Measurements from ENCODE around the gene MYBBP1A. TPM values are rescaled to one million over a fixed set of nuclear protein-coding genes. Genes with fewer than 3 reads are reported as not detected.

MYBBP1A gene
- total and polyA plus RNA-seq, 2 of the 8 experiments (the other 6 are each of a cell fraction or from before 2014, with no cell fraction given) = 46.8 to 151 TPM

- Histone ChIP-seq H4K20me1 (replicated peaks in 1 of 2; ENCODE audit: control insufficient read depth in 1 of 2, insufficient read depth in 2 of 2, low read length in 2 of 2) (no peaks in the 10 kb centered on the region), H3K36me3 (ENCODE audit: control insufficient read depth in 2 of 4, insufficient read depth in 4 of 4, low read length in 3 of 4) (no peaks in the 10 kb centered on the region), H4K8ac (ENCODE audit: extremely low read depth, insufficient read depth, low read length) (no peak overlapping the region), H2BK120ac (replicated peaks; ENCODE audit: low read depth, low read length) (no peak overlapping the region), H3K4ac (replicated peaks; ENCODE audit: insufficient read length, low read depth, low read length) (no peak overlapping the region), H2BK5ac (ENCODE audit: low read depth, low read length) (no peak overlapping the region), H3K14ac (ENCODE audit: insufficient read length) (no peak overlapping the region), H3K23ac (ENCODE audit: insufficient read length) (no peak overlapping the region), H3K79me2 (ENCODE audit: control insufficient read depth in 1 of 2, insufficient read depth in 2 of 2, low read length in 2 of 2) (no peaks in the 10 kb centered on the region), H3K79me1 (ENCODE audit: low read depth, low read length) (no peaks in the 10 kb centered on the region), H3K9ac (replicated peaks in 1 of 4; ENCODE audit: extremely low read depth in 1 of 4, low read depth in 3 of 4, low read length in 3 of 4) (no peak overlapping the region), H4K5ac (ENCODE audit: insufficient read length, low read depth, low read length) (no peak overlapping the region), H3K27ac (ENCODE audit: low read depth, low read length) (no peak overlapping the region), H3K18ac (ENCODE audit: extremely low read depth, low read length) (no peak overlapping the region), H4K91ac (replicated peaks; ENCODE audit: insufficient read length, low read length) (no peak overlapping the region), H2BK20ac (ENCODE audit: low read length) (no peak overlapping the region), H2BK12ac (ENCODE audit: low read depth, low read length) (no peak overlapping the region), H3K27me3 (replicated peaks in 1 of 4; ENCODE audit: control insufficient read depth in 3 of 4, extremely low read depth in 1 of 4, insufficient read depth in 3 of 4, low read length in 3 of 4) (peaks cover 0 to 9% (median 8%) of the 10 kb centered on the region in 4 experiments; a peak in 6 of 7 replicates), H3K56ac (replicated peaks; ENCODE audit: insufficient read length, low read depth, low read length) (no peak overlapping the region), H2AK5ac (ENCODE audit: low read depth, low read length) (no peak overlapping the region), H3K4me1 (replicated peaks in 1 of 4; ENCODE audit: control insufficient read depth in 3 of 4, insufficient read depth in 4 of 4, low read length in 3 of 4) (peaks cover 0 to 2% (median 0%) of the 10 kb centered on the region in 4 experiments; a peak in 3 of 7 replicates), H3K9me3 (ENCODE audit: insufficient read depth in 2 of 2, low read depth in 1 of 2, low read length in 1 of 2) (no peaks in the 10 kb centered on the region), H3K4me2 (ENCODE audit: insufficient read depth in 1 of 2, low read depth in 2 of 2, low read length in 2 of 2) (no peak overlapping the region), H3K23me2 (ENCODE audit: low read depth, low read length) (no peaks in the 10 kb centered on the region), H2BK15ac (ENCODE audit: low read length) (no peak overlapping the region), H3K4me3 (ENCODE audit: extremely low read depth in 1 of 4, insufficient read depth in 2 of 4, low read depth in 3 of 4, low read length in 4 of 4) (no peak overlapping the region), H2AFZ (ENCODE audit: low read length) (no peak overlapping the region)
- CTCF ChIA-PET (ENCODE audit: partially characterized antibody) = interaction anchor here (1.0 to 1.6 kb wide), 5 partner anchors 21 to 339 kb away, joined by 3 to 8 read pairs (median 3); no protein-coding TSS in a partner anchor
- TF ChIP-seq KDM1A (IDR thresholded peaks at IDR 0.05; ENCODE audit: borderline replicate concordance, low read length) (no peak), CHD2 (IDR thresholded peaks at IDR 0.05; ENCODE audit: low read length) (no peak), SIX5 (IDR thresholded peaks at IDR 0.05; ENCODE audit: low read depth, low read length) (no peak), RAD21 (IDR thresholded peaks at IDR 0.05 in 1 of 2, conservative IDR thresholded peaks at IDR 0.05 in 1 of 2; ENCODE audit: low read depth in 2 of 2, low read length in 2 of 2) (no peak), TBP (IDR thresholded peaks at IDR 0.05; ENCODE audit: low read depth, low read length) (no peak)
- no peak for FAIRE-seq
- no peak for DNase-seq (ENCODE audit: low read depth in 1 of 2, low spot score in 2 of 2)
- POLR2A ChIA-PET (ENCODE audit: partially characterized antibody) = interaction anchor here (1.6 to 37.1 kb wide), 2 partner anchors 21 to 26 kb away, joined by 3 to 546 read pairs; partner anchors contain the start of genes GGT6 and MYBBP1A
- 93% methylated on average over 8 of the region's 8 CpGs; no CpG with 5 or more reads in 1 of the 2 experiments for WGBS, 2 experiments (ENCODE audit: extremely low coverage in 1 of 2, insufficient coverage in 1 of 2, insufficient read length in 1 of 2, insufficient replicate concordance in 2 of 2, low coverage in 1 of 2, low lambda C conversion rate in 2 of 2, missing lambda C conversion rate in 1 of 2)
Observed at GRCh38 chr17:4520894-4521600, 34.1 kb downstream of the MYBBP1A start.
